ENCODE measurements around the gene ZNF264.
A peak's percentile ranks its signal among the peaks of the same experiment; 100 is the strongest.

Gene ZNF264

DNA sequence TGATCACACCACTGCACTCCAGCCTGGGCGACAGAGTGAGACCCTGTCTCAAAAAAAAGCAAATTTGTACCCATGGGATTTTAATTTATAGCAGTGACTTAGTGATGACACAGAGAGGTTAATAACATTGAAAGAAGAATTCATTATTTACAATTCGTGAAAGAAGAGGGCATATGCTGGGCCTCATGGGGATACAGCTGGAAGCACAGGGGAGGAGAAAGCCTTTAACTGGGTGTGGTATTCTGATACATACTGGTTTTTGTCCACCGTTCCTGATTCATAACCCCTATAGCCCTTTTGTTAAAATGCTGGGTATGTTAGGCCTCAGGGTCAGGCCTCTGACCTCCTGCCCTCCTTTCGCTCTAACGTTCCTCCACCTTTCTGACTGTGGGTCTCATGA is 10.9 kb downstream of the ZNF264 start:
- Histone ChIP-seq H3K27me3 (ENCODE audit: control insufficient read depth, insufficient read depth, low read length) (no peaks in the 10 kb centered on the region), H3K27ac (ENCODE audit: low read depth, low read length) (no peak overlapping the region), H3K9ac (ENCODE audit: low read depth, low read length) (no peak overlapping the region), H3K4me1 (ENCODE audit: control insufficient read depth, insufficient read depth, low read length) (no peaks in the 10 kb centered on the region), H3K36me3 (ENCODE audit: control insufficient read depth, insufficient read depth, low read length) (peaks cover 19% of the 10 kb centered on the region), H3K9me3 (ENCODE audit: control insufficient read depth, insufficient read depth, low read length) (no peaks in the 10 kb centered on the region), H3K4me3 (ENCODE audit: low read depth, low read length) (no peak overlapping the region)

DNA sequence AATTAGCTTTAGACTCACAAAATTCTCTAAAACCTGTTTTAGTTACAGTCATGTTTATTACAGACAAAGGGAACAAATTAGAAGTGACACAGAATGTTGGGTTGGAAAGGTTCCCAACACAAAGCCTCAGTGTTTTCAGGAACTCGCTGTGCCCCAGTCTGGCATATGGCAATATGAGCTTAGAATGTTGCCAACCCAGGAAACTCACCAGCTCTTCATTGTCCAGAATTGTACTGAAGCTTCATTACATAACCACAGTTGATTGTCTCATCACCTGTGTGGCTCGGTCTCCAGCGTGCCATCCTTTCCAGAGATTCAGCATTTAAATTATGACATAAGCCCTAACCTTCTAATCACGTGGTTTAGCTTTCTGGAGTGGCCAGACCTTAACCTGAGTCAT is 19.1 kb downstream of the ZNF264 start:
- H3K36me3 ChIP-seq (ENCODE audit: control insufficient read depth, insufficient read depth, low read length), result peaks cover 57% of the 10 kb centered on the region
- no peak overlapping the region for H3K9ac ChIP-seq (ENCODE audit: low read depth, low read length)
- no peak overlapping the region for H3K4me3 ChIP-seq (ENCODE audit: low read depth, low read length)
- no peaks in the 10 kb centered on the region for H3K27me3 ChIP-seq (ENCODE audit: control insufficient read depth, insufficient read depth, low read length)
- H3K9me3 ChIP-seq (ENCODE audit: control insufficient read depth, insufficient read depth, low read length), result no peaks in the 10 kb centered on the region
- H3K4me1 ChIP-seq (ENCODE audit: control insufficient read depth, insufficient read depth, low read length), result no peaks in the 10 kb centered on the region
- H3K27ac ChIP-seq (ENCODE audit: low read depth, low read length), result no peak overlapping the region

DNA sequence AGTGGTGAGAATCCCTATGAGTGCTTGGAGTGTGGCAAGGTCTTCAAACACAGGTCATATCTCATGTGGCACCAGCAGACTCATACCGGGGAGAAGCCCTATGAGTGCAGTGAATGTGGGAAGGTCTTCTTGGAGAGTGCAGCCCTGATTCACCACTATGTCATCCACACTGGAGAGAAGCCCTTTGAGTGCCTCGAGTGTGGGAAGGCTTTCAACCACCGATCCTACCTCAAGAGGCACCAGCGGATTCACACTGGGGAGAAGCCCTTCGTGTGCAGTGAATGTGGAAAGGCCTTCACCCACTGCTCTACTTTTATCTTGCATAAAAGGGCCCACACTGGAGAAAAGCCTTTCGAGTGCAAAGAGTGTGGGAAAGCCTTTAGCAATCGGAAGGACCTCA is 20.8 kb downstream of the ZNF264 start:
- Histone ChIP-seq H3K9ac (ENCODE audit: low read depth, low read length) (no peak overlapping the region), H3K27ac (ENCODE audit: low read depth, low read length) (no peak overlapping the region), H3K36me3 (ENCODE audit: control insufficient read depth, insufficient read depth, low read length) (peaks cover 50% of the 10 kb centered on the region), H3K4me3 (ENCODE audit: low read depth, low read length) (no peak overlapping the region), H3K9me3 (ENCODE audit: control insufficient read depth, insufficient read depth, low read length) (no peaks in the 10 kb centered on the region), H3K27me3 (ENCODE audit: control insufficient read depth, insufficient read depth, low read length) (no peaks in the 10 kb centered on the region), H3K4me1 (ENCODE audit: control insufficient read depth, insufficient read depth, low read length) (no peaks in the 10 kb centered on the region)

GRCh38 chr19:57227502-57227901 is 36.2 kb downstream of the ZNF264 start:
- no peak overlapping the region for H3K27ac ChIP-seq (ENCODE audit: low read depth, low read length)
- no peak overlapping the region for H3K4me3 ChIP-seq (ENCODE audit: low read depth, low read length)
- no peaks in the 10 kb centered on the region for H3K36me3 ChIP-seq (ENCODE audit: control insufficient read depth, insufficient read depth, low read length)
- no peaks in the 10 kb centered on the region for H3K9me3 ChIP-seq (ENCODE audit: control insufficient read depth, insufficient read depth, low read length)
- no peaks in the 10 kb centered on the region; the same call in 1 of the 2 replicates for H3K4me1 ChIP-seq (ENCODE audit: control insufficient read depth, insufficient read depth, low read length)
- no peaks in the 10 kb centered on the region for H3K27me3 ChIP-seq (ENCODE audit: control insufficient read depth, insufficient read depth, low read length)
- no peak overlapping the region for H3K9ac ChIP-seq (ENCODE audit: low read depth, low read length)

- Histone ChIP-seq H3K9me3 (ENCODE audit: control insufficient read depth, insufficient read depth, low read length) (no peaks in the 10 kb centered on the region), H3K27ac (ENCODE audit: low read depth, low read length) (no peak overlapping the region), H3K4me1 (ENCODE audit: control insufficient read depth, insufficient read depth, low read length) (no peaks in the 10 kb centered on the region; the same call in 1 of the 2 replicates)
Observed at GRCh38 chr19:57231686-57232085, 40.4 kb downstream of the ZNF264 start.

GRCh38 chr19:57233207-57233606 is 41.9 kb downstream of the ZNF264 start:
- Histone ChIP-seq H3K4me3 (ENCODE audit: low read depth, low read length) (no peak overlapping the region), H3K9ac (ENCODE audit: low read depth, low read length) (no peak overlapping the region), H3K27ac (ENCODE audit: low read depth, low read length) (no peak overlapping the region), H3K4me1 (ENCODE audit: control insufficient read depth, insufficient read depth, low read length) (no peaks in the 10 kb centered on the region; the same call in 1 of the 2 replicates), H3K36me3 (ENCODE audit: control insufficient read depth, insufficient read depth, low read length) (no peaks in the 10 kb centered on the region), H3K9me3 (ENCODE audit: control insufficient read depth, insufficient read depth, low read length) (no peaks in the 10 kb centered on the region), H3K27me3 (ENCODE audit: control insufficient read depth, insufficient read depth, low read length) (no peaks in the 10 kb centered on the region)

More at GRCh38 chr19:57231686-57232085, 40.4 kb downstream of the ZNF264 start:
- Histone ChIP-seq H3K4me3 (ENCODE audit: low read depth, low read length) (peak overlapping the region; percentile 37; the same call in 1 of the 2 replicates), H3K27me3 (ENCODE audit: control insufficient read depth, insufficient read depth, low read length) (no peaks in the 10 kb centered on the region), H3K36me3 (ENCODE audit: control insufficient read depth, insufficient read depth, low read length) (no peaks in the 10 kb centered on the region), H3K9ac (ENCODE audit: low read depth, low read length) (no peak overlapping the region)

- H3K9ac ChIP-seq (ENCODE audit: low read depth, low read length), result peak overlapping the region; percentile 68
- no peaks in the 10 kb centered on the region for H3K4me1 ChIP-seq (ENCODE audit: control insufficient read depth, insufficient read depth, low read length)
- H3K4me3 ChIP-seq (ENCODE audit: low read depth, low read length), result peak overlapping the region; percentile 99
- H3K27me3 ChIP-seq (ENCODE audit: control insufficient read depth, insufficient read depth, low read length), result no peaks in the 10 kb centered on the region
- no peaks in the 10 kb centered on the region for H3K9me3 ChIP-seq (ENCODE audit: control insufficient read depth, insufficient read depth, low read length)
- H3K36me3 ChIP-seq (ENCODE audit: control insufficient read depth, insufficient read depth, low read length), result peaks cover 14% of the 10 kb centered on the region
- peak overlapping the region; percentile 88 for H3K27ac ChIP-seq (ENCODE audit: low read depth, low read length)
Observed at GRCh38 chr19:57239982-57240310, 48.6 kb downstream of the ZNF264 start.

DNA sequence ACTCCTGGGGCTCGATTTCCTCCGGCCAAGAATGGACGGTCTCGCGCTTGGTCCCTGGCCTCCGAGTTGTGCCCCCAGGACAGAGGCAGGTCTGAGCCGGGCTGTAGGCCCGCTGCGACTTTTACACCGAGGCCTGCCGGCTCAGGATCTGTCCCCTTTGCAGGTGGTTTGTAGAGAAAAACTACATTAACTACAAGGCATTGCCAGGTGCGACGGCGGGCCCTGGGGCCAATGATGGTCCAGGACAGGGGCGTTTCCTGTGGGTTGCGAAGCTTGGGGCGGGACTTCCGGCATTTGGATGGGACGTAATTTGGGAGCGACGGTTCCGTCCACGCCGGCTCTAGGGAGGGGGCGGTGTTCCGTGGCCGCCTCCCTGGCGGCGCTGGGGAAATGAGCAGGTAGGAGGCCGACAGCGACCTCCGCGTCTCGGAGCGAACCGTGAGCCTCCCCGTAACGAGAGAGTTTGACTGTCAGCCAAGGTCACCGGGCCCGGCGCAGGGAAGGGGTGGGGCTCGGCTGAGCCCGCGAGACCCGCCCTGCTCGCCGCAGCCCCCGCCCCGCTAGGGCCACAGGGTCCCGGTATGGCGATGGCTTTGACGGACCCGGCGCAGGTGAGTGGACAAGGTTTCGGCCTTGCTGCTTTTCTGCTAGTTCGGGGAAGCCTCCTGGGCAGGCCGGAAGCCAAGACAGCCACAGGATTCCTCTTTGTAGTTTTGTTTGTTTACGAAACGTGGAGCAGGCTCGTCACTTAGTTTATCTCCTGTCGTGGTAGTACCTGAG is 49.2 kb downstream of the ZNF264 start, which contains the start of gene ZNF805:
Gene ZNF805, plus strand, starts transcription at position 322 of the 780 bp plus-strand sequence. Its CDS starts 260 bp downstream, at position 582.
- Histone ChIP-seq H3K27ac (ENCODE audit: low read depth, low read length) (peak within 1 kb of the TSS; percentile 88), H3K9ac (ENCODE audit: low read depth, low read length) (peak within 1 kb of the TSS; percentile 68), H3K36me3 (ENCODE audit: control insufficient read depth, insufficient read depth, low read length) (peaks cover 18% of the 10 kb centered on the region), H3K4me3 (ENCODE audit: low read depth, low read length) (peak within 1 kb of the TSS; percentile 99), H3K4me1 (ENCODE audit: control insufficient read depth, insufficient read depth, low read length) (no peaks in the 10 kb centered on the region), H3K27me3 (ENCODE audit: control insufficient read depth, insufficient read depth, low read length) (no peaks in the 10 kb centered on the region), H3K9me3 (ENCODE audit: control insufficient read depth, insufficient read depth, low read length) (no peaks in the 10 kb centered on the region)

GRCh38 chr19:57241176-57241575 is 49.9 kb downstream of the ZNF264 start:
- Histone ChIP-seq H3K4me1 (ENCODE audit: control insufficient read depth, insufficient read depth, low read length) (no peaks in the 10 kb centered on the region), H3K9me3 (ENCODE audit: control insufficient read depth, insufficient read depth, low read length) (no peaks in the 10 kb centered on the region), H3K27ac (ENCODE audit: low read depth, low read length) (peak overlapping the region; percentile 88), H3K36me3 (ENCODE audit: control insufficient read depth, insufficient read depth, low read length) (peaks cover 24% of the 10 kb centered on the region), H3K9ac (ENCODE audit: low read depth, low read length) (peak overlapping the region; percentile 59), H3K27me3 (ENCODE audit: control insufficient read depth, insufficient read depth, low read length) (no peaks in the 10 kb centered on the region), H3K4me3 (ENCODE audit: low read depth, low read length) (peak overlapping the region; percentile 99)

GRCh38 chr19:57242821-57243220 is 51.5 kb downstream of the ZNF264 start:
- no peak overlapping the region for H3K4me3 ChIP-seq (ENCODE audit: low read depth, low read length)
- no peaks in the 10 kb centered on the region for H3K4me1 ChIP-seq (ENCODE audit: control insufficient read depth, insufficient read depth, low read length)
- peaks cover 32% of the 10 kb centered on the region for H3K36me3 ChIP-seq (ENCODE audit: control insufficient read depth, insufficient read depth, low read length)
- no peaks in the 10 kb centered on the region for H3K9me3 ChIP-seq (ENCODE audit: control insufficient read depth, insufficient read depth, low read length)
- H3K9ac ChIP-seq (ENCODE audit: low read depth, low read length), result no peak overlapping the region
- no peak overlapping the region for H3K27ac ChIP-seq (ENCODE audit: low read depth, low read length)
- no peaks in the 10 kb centered on the region for H3K27me3 ChIP-seq (ENCODE audit: control insufficient read depth, insufficient read depth, low read length)

- no peaks in the 10 kb centered on the region for H3K27me3 ChIP-seq (ENCODE audit: control insufficient read depth, insufficient read depth, low read length)
- H3K4me1 ChIP-seq (ENCODE audit: control insufficient read depth, insufficient read depth, low read length), result no peaks in the 10 kb centered on the region
- no peak overlapping the region for H3K9ac ChIP-seq (ENCODE audit: low read depth, low read length)
- H3K36me3 ChIP-seq (ENCODE audit: control insufficient read depth, insufficient read depth, low read length), result peaks cover 45% of the 10 kb centered on the region
- H3K27ac ChIP-seq (ENCODE audit: low read depth, low read length), result no peak overlapping the region
- no peak overlapping the region for H3K4me3 ChIP-seq (ENCODE audit: low read depth, low read length)
- H3K9me3 ChIP-seq (ENCODE audit: control insufficient read depth, insufficient read depth, low read length), result no peaks in the 10 kb centered on the region
Observed at GRCh38 chr19:57244513-57244912, 53.2 kb downstream of the ZNF264 start.

All from HUES48 (cell line).